ENCODE measurements around the gene FHIT.

GRCh38 chr3:60076331-60076730, 1174.9 kb downstream of the FHIT start:
- no peak for TF ChIP-seq CTCF (IDR thresholded peaks at IDR 0.05; ENCODE audit: low read depth, low read length, poor library complexity, severe bottlenecking)
- TF ChIP-seq EZH2phosphoT487 (IDR thresholded peaks at IDR 0.05; ENCODE audit: borderline replicate concordance, low read length), result no peak
